ENCODE results near the gene CD22. TPM values are rescaled to one million over a fixed set of nuclear protein-coding genes. Genes with fewer than 3 reads are reported as not detected.

The CD22 gene
- total and polyA plus RNA-seq, 2 of the 8 experiments (the other 6 are each of a cell fraction or from before 2014, with no cell fraction given): 0.06 to 0.60 TPM

GRCh38 chr19:35369522-35369921, 40.5 kb downstream of the CD22 start:
- no peak overlapping the region for H3K4ac ChIP-seq (replicated peaks; ENCODE audit: insufficient read length, low read depth, low read length)
- no peak for DNase-seq (ENCODE audit: low read depth in 1 of 2, low spot score in 2 of 2)
- no peak overlapping the region for H3K56ac ChIP-seq (replicated peaks; ENCODE audit: insufficient read length, low read depth, low read length)
- H3K27ac ChIP-seq (ENCODE audit: low read depth, low read length): no peak overlapping the region
- no peak overlapping the region for H3K23ac ChIP-seq (ENCODE audit: insufficient read length)
- no peak overlapping the region for H2AK5ac ChIP-seq (ENCODE audit: low read depth, low read length)
- ChIA-PET POLR2A (ENCODE audit: partially characterized antibody) (no interaction called here), CTCF (ENCODE audit: partially characterized antibody) (no interaction called here)
- no peaks in the 10 kb centered on the region for H3K27me3 ChIP-seq (replicated peaks in 1 of 4; ENCODE audit: control insufficient read depth in 3 of 4, extremely low read depth in 1 of 4, insufficient read depth in 3 of 4, low read length in 3 of 4)
- H3K18ac ChIP-seq (ENCODE audit: extremely low read depth, low read length): no peak overlapping the region
- no peaks in the 10 kb centered on the region for H3K79me1 ChIP-seq (ENCODE audit: low read depth, low read length)
- H3K79me2 ChIP-seq (ENCODE audit: control insufficient read depth in 1 of 2, insufficient read depth in 2 of 2, low read length in 2 of 2): no peaks in the 10 kb centered on the region
- H3K4me3 ChIP-seq (ENCODE audit: extremely low read depth in 1 of 4, insufficient read depth in 2 of 4, low read depth in 3 of 4, low read length in 4 of 4): no peak overlapping the region
- H2BK20ac ChIP-seq (ENCODE audit: low read length): no peak overlapping the region
- H2BK12ac ChIP-seq (ENCODE audit: low read depth, low read length): no peak overlapping the region
- H2AFZ ChIP-seq (ENCODE audit: low read length): no peak overlapping the region
- no peak overlapping the region for H4K8ac ChIP-seq (ENCODE audit: extremely low read depth, insufficient read depth, low read length)
- H2BK15ac ChIP-seq (ENCODE audit: low read length): no peak overlapping the region
- no peak overlapping the region for H2BK5ac ChIP-seq (ENCODE audit: low read depth, low read length)
- no peaks in the 10 kb centered on the region for H3K4me1 ChIP-seq (replicated peaks in 1 of 4; ENCODE audit: control insufficient read depth in 3 of 4, insufficient read depth in 4 of 4, low read length in 3 of 4)
- H3K14ac ChIP-seq (ENCODE audit: insufficient read length): no peak overlapping the region
- H3K9ac ChIP-seq (replicated peaks in 1 of 4; ENCODE audit: extremely low read depth in 1 of 4, low read depth in 3 of 4, low read length in 3 of 4): no peak overlapping the region
- H4K91ac ChIP-seq (replicated peaks; ENCODE audit: insufficient read length, low read length): no peak overlapping the region
- H3K4me2 ChIP-seq (ENCODE audit: insufficient read depth in 1 of 2, low read depth in 2 of 2, low read length in 2 of 2): no peak overlapping the region
- H3K9me3 ChIP-seq (ENCODE audit: insufficient read depth in 2 of 2, low read depth in 1 of 2, low read length in 1 of 2): no peaks in the 10 kb centered on the region
- no peak overlapping the region for H4K5ac ChIP-seq (ENCODE audit: insufficient read length, low read depth, low read length)
- no peaks in the 10 kb centered on the region for H4K20me1 ChIP-seq (replicated peaks in 1 of 2; ENCODE audit: control insufficient read depth in 1 of 2, insufficient read depth in 2 of 2, low read length in 2 of 2)
- no peaks in the 10 kb centered on the region for H3K36me3 ChIP-seq (ENCODE audit: control insufficient read depth in 2 of 4, insufficient read depth in 4 of 4, low read length in 3 of 4)
- H3K23me2 ChIP-seq (ENCODE audit: low read depth, low read length): no peaks in the 10 kb centered on the region
- FAIRE-seq: no peak
- H2BK120ac ChIP-seq (replicated peaks; ENCODE audit: low read depth, low read length): no peak overlapping the region
- TF ChIP-seq CHD2 (IDR thresholded peaks at IDR 0.05; ENCODE audit: low read length): no peak
- no peak for TF ChIP-seq NANOG (IDR thresholded peaks at IDR 0.05; ENCODE audit: insufficient read depth, low read depth, low read length, poor library complexity, severe bottlenecking)
- TF ChIP-seq TBP (IDR thresholded peaks at IDR 0.05; ENCODE audit: low read depth, low read length): no peak
- TF ChIP-seq E2F6 (IDR thresholded peaks at IDR 0.05): no peak
- no peak for TF ChIP-seq TCF12 (IDR thresholded peaks at IDR 0.05; ENCODE audit: low read depth, low read length)
- TF ChIP-seq JUN (IDR thresholded peaks at IDR 0.05; ENCODE audit: low read depth, low read length): no peak
- no peak for TF ChIP-seq USF2 (IDR thresholded peaks at IDR 0.05; ENCODE audit: low read length)
- TF ChIP-seq EZH2 (IDR thresholded peaks at IDR 0.05; ENCODE audit: low read depth, low read length, severe bottlenecking): no peak
- TF ChIP-seq CBX5 (IDR thresholded peaks at IDR 0.05; ENCODE audit: low read depth, low read length): no peak
- no peak for TF ChIP-seq ATF3 (IDR thresholded peaks at IDR 0.05; ENCODE audit: insufficient read depth, low read depth, low read length)
- no peak for TF ChIP-seq EP300 (IDR thresholded peaks at IDR 0.05; ENCODE audit: borderline replicate concordance in 1 of 2, low read depth in 2 of 2, low read length in 2 of 2)
- no peak for TF ChIP-seq RBBP5 (IDR thresholded peaks at IDR 0.05; ENCODE audit: borderline replicate concordance, low read depth, low read length)
- TF ChIP-seq TEAD4 (IDR thresholded peaks at IDR 0.05; ENCODE audit: low read depth, low read length): no peak

All from H1 (cell line).